Stomach (tissue), 4 donors: Measurements from ENCODE around the gene NUP85.

Experiments used
- EP300 ChIP-seq: sonication (generic); formaldehyde crosslinking; IDR thresholded peaks from one replicate; pipeline ENCODE4 v1.6.1; 2017; ENCODE audit warnings: antibody characterized with exemption
- POLR2A ChIP-seq, 4 donors: fragments of 450-650 bp; IDR thresholded peaks; one replicate each; pipeline ENCODE4 v1.6.1; 2016; ENCODE audit warnings: antibody characterized with exemption in 4 of 4, control low read depth in 2 of 4, mild to moderate bottlenecking in 1 of 4, moderate library complexity in 1 of 4
- POLR2AphosphoS5 ChIP-seq, 3 donors: sonication (generic); formaldehyde crosslinking; IDR thresholded peaks; one replicate each; pipeline ENCODE4 v1.6.1; 2016; ENCODE audit warnings: antibody characterized with exemption in 3 of 3
- TF ChIP-seq, protein P1 (sequence below), 7 experiments: fragments of 450-650 bp in 4 of 7; fragments of 200-600 bp in 3 of 7; sonication (generic) in 3 of 7; IDR thresholded peaks; one replicate each; pipeline ENCODE4 v1.5.1; 2016 to 2019; ENCODE audit warnings: antibody characterized with exemption in 7 of 7, control low read depth in 2 of 7, mild to moderate bottlenecking in 1 of 7

- TF ChIP-seq, protein P1, sequence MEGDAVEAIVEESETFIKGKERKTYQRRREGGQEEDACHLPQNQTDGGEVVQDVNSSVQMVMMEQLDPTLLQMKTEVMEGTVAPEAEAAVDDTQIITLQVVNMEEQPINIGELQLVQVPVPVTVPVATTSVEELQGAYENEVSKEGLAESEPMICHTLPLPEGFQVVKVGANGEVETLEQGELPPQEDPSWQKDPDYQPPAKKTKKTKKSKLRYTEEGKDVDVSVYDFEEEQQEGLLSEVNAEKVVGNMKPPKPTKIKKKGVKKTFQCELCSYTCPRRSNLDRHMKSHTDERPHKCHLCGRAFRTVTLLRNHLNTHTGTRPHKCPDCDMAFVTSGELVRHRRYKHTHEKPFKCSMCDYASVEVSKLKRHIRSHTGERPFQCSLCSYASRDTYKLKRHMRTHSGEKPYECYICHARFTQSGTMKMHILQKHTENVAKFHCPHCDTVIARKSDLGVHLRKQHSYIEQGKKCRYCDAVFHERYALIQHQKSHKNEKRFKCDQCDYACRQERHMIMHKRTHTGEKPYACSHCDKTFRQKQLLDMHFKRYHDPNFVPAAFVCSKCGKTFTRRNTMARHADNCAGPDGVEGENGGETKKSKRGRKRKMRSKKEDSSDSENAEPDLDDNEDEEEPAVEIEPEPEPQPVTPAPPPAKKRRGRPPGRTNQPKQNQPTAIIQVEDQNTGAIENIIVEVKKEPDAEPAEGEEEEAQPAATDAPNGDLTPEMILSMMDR (IDR thresholded peaks at IDR 0.05) = no peak
- no peak for TF ChIP-seq POLR2AphosphoS5 (IDR thresholded peaks at IDR 0.05)
- no peak for TF ChIP-seq POLR2A (IDR thresholded peaks at IDR 0.05)
- TF ChIP-seq EP300 = no peak
Measured at GRCh38 chr17:75242461-75243042, 37.1 kb downstream of the NUP85 start.
